OCI-LY3 (cell line): ENCODE results near the gene FGD5.

Source experiments
- H2AFZ ChIP-seq: fragments of 200-600, 300-600 bp; shearing (Covaris generic); 2 replicates; pipeline ENCODE4 v1.6.0; 2014; ENCODE audit warnings: antibody characterized with exemption, low read depth, low read length
- H3K27ac ChIP-seq: fragments of 200-600, 300-600 bp; sonication (generic); 2 replicates; pipeline ENCODE4 v1.5.1; 2014; ENCODE audit warnings: mild to moderate bottlenecking, low read length, moderate library complexity, mixed read lengths
- H3K27me3 ChIP-seq: fragments of 200-600, 300-600 bp; sonication (generic); 2 replicates; pipeline ENCODE4 v1.6.1; 2014; ENCODE audit warnings: low read depth, low read length, mixed read lengths
- H3K36me3 ChIP-seq: fragments of 200-600, 300-600 bp; sonication (generic); replicated peaks from 2 replicates; pipeline ENCODE3; 2014; ENCODE audit warnings: low read depth, low read length, mixed read lengths
- H3K4me1 ChIP-seq: fragments of 300-600, 200-600 bp; sonication (generic); 2 replicates; pipeline ENCODE4 v1.6.1; 2014; ENCODE audit warnings: low read length, mixed read lengths
- H3K4me2 ChIP-seq: fragments of 200-600, 300-600 bp; sonication (generic); 2 replicates; pipeline ENCODE4 v1.6.1; 2014; ENCODE audit warnings: low read length, mixed read lengths
- H3K4me3 ChIP-seq: fragments of 300-600, 200-600 bp; sonication (generic); 2 replicates; pipeline ENCODE4 v1.5.1; 2014; ENCODE audit warnings: antibody characterized with exemption, mild to moderate bottlenecking, low read length, moderate library complexity
- H3K79me2 ChIP-seq: fragments of 300-600, 200-600 bp; shearing (Covaris generic); 2 replicates; pipeline ENCODE4 v1.6.1; 2014; ENCODE audit warnings: mild to moderate bottlenecking, low read length, mixed read lengths
- H3K9ac ChIP-seq: fragments of 300-600, 200-600 bp; shearing (Covaris generic); 2 replicates; pipeline ENCODE4 v1.6.0; 2014; ENCODE audit warnings: mild to moderate bottlenecking, low read length, moderate library complexity
- H3K9me3 ChIP-seq: fragments of 200-600, 300-600 bp; shearing (Covaris generic); 2 replicates; pipeline ENCODE4 v1.6.1; 2014; ENCODE audit warnings: low read length, mixed read lengths; ENCODE audit not compliant: insufficient read depth
- H4K20me1 ChIP-seq: fragments of 200-600, 300-600 bp; sonication (generic); 2 replicates; pipeline ENCODE4 v1.6.1; 2016; ENCODE audit warnings: low read length, mixed read lengths; ENCODE audit not compliant: insufficient read depth
- EZH2phosphoT487 ChIP-seq: fragments of 200-600 bp; shearing (Covaris generic); IDR thresholded peaks from 2 replicates; pipeline ENCODE4 v1.6.1; 2018; ENCODE audit warnings: antibody characterized with exemption, mixed run types, low read depth
- TF ChIP-seq, protein P1 (sequence below): fragments of 200-600, 300-600 bp; sonication (generic); IDR thresholded peaks from 2 replicates; pipeline ENCODE4 v1.5.1; 2014; ENCODE audit warnings: antibody characterized with exemption, low read length, low read depth

Gene FGD5

DNA sequence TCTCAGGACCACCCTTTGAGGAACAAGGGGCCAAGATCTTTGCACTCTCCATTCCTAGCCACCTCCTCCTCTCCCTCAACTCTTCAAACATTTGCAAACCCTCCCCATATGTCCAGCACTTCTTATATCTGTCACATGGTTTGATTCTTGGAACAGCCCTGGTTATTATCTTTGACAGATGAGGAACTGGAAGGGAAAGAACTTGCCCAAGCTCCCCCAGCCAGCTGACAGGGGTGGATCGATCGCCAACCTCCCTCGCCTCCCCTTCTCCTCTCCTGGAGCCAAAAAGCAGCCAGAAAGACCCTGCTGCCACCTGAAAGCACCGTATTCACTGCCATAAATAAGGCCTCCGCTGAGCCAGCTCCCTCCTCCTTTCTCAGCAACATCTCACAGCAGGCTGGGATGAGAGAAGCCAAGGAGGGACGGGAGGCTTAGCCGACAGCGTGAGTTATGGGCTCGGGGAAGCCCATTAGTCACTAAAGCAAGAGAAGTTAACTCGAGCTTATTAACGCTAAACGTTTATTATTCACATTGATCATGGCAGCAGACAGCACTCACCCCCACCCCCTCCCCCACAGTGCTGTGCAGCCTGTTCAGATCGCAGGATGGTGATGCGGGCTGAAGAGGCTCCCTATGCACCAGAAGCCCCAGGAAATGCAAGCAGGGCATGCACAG, 22.2 kb upstream of the FGD5 start:
- no peaks in the 10 kb centered on the region for H4K20me1 ChIP-seq
- no peak overlapping the region for H3K4me2 ChIP-seq
- H3K36me3 ChIP-seq = no peaks in the 10 kb centered on the region

DNA sequence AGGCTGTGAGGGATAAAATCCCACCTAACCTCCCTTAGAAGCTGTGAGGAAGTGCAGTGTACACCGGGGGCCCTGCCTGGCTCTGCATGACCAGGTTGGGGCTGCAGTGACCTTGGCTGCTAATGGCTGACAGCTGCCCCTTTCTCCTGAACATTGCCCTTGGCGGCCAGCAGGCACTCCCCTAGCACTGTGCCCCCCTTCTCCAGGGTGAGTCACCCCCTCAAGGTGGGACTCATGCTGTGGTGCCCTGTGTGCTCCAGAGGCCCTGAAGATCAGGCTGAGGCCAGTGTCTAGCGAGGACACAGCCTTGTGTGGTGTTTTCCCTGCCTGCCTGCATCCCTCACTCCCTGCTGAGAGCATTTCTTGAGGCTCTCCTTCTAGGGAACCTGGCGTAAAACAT, 21.0 kb upstream of the FGD5 start:
- H3K27ac ChIP-seq = no peak overlapping the region
- H3K79me2 ChIP-seq = no peaks in the 10 kb centered on the region
- H3K4me3 ChIP-seq = no peak overlapping the region
- H3K9ac ChIP-seq = no peak overlapping the region
- no peak overlapping the region for H3K4me2 ChIP-seq
- H4K20me1 ChIP-seq = no peaks in the 10 kb centered on the region
- no peak for TF ChIP-seq EZH2phosphoT487
- TF ChIP-seq, protein P1, sequence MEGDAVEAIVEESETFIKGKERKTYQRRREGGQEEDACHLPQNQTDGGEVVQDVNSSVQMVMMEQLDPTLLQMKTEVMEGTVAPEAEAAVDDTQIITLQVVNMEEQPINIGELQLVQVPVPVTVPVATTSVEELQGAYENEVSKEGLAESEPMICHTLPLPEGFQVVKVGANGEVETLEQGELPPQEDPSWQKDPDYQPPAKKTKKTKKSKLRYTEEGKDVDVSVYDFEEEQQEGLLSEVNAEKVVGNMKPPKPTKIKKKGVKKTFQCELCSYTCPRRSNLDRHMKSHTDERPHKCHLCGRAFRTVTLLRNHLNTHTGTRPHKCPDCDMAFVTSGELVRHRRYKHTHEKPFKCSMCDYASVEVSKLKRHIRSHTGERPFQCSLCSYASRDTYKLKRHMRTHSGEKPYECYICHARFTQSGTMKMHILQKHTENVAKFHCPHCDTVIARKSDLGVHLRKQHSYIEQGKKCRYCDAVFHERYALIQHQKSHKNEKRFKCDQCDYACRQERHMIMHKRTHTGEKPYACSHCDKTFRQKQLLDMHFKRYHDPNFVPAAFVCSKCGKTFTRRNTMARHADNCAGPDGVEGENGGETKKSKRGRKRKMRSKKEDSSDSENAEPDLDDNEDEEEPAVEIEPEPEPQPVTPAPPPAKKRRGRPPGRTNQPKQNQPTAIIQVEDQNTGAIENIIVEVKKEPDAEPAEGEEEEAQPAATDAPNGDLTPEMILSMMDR = no peak
- H3K4me1 ChIP-seq = peaks cover 5% of the 10 kb centered on the region
- H3K9me3 ChIP-seq = no peaks in the 10 kb centered on the region
- peaks cover 69% of the 10 kb centered on the region for H3K27me3 ChIP-seq
- H3K36me3 ChIP-seq = no peaks in the 10 kb centered on the region
- H2AFZ ChIP-seq = no peak overlapping the region

More for the DNA sequence above, 22.2 kb upstream of the FGD5 start:
- H2AFZ ChIP-seq = no peak overlapping the region
- H3K9ac ChIP-seq = no peak overlapping the region
- H3K9me3 ChIP-seq = no peaks in the 10 kb centered on the region
- no peak overlapping the region for H3K4me3 ChIP-seq
- H3K27ac ChIP-seq = no peak overlapping the region
- peaks cover 2% of the 10 kb centered on the region for H3K4me1 ChIP-seq
- no peak for TF ChIP-seq EZH2phosphoT487
- TF ChIP-seq, protein P1 = no peak
- H3K79me2 ChIP-seq = no peaks in the 10 kb centered on the region
- peaks cover 76% of the 10 kb centered on the region for H3K27me3 ChIP-seq

DNA sequence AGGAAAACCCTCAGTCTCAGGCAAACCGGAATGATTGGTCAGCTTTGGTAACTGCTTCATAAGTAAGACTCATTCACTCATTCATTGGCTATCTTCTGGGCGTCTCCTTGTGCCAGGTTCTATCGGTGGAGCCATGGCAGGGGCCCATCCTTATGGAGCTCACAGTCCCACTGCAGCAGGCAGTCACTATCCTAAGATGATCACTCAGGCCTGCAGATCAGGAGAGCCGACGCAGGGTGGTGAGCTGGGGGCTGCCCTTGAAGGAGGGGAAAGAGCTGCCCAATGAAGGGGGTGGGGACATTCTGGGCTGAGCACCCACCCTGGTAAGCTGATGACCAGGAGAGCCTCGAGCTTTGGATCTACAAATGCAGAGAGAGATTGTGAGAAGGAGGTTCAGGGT, 20.5 kb upstream of the FGD5 start:
- TF ChIP-seq EZH2phosphoT487 = no peak
- TF ChIP-seq, protein P1 = no peak
- no peaks in the 10 kb centered on the region for H4K20me1 ChIP-seq
- peaks cover 68% of the 10 kb centered on the region for H3K27me3 ChIP-seq
- H3K4me3 ChIP-seq = no peak overlapping the region
- H3K36me3 ChIP-seq = no peaks in the 10 kb centered on the region
- no peak overlapping the region for H3K4me2 ChIP-seq
- H2AFZ ChIP-seq = no peak overlapping the region
- H3K9me3 ChIP-seq = no peaks in the 10 kb centered on the region
- peaks cover 5% of the 10 kb centered on the region for H3K4me1 ChIP-seq
- no peaks in the 10 kb centered on the region for H3K79me2 ChIP-seq
- H3K9ac ChIP-seq = no peak overlapping the region
- no peak overlapping the region for H3K27ac ChIP-seq

DNA sequence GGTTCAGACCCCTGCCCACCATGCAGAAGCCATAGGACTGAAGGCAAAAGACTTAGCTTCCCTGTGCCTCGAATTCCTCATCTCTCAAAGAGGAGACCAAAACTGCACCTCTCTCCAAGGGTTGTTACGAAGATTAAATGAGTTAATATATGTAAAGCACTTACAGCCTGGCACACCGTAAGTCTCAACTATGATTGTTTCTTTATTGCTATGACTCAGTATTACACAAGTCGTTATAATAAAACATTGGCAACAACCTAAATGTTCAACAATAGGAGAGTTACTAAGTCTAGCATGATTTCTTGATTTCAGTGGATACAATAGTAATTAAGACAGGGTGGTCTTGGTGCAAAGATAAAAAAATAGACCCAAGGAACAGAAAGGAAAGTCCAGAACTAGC, 19.6 kb upstream of the FGD5 start:
- no peak overlapping the region for H3K4me3 ChIP-seq
- H3K4me1 ChIP-seq = peaks cover 5% of the 10 kb centered on the region
- no peak overlapping the region for H2AFZ ChIP-seq
- H3K9me3 ChIP-seq = no peaks in the 10 kb centered on the region
- H3K27me3 ChIP-seq = peaks cover 68% of the 10 kb centered on the region
- no peaks in the 10 kb centered on the region for H4K20me1 ChIP-seq
- H3K79me2 ChIP-seq = no peaks in the 10 kb centered on the region
- no peak overlapping the region for H3K9ac ChIP-seq
- no peak overlapping the region for H3K4me2 ChIP-seq
- TF ChIP-seq EZH2phosphoT487 = no peak
- TF ChIP-seq, protein P1 = no peak
- no peaks in the 10 kb centered on the region for H3K36me3 ChIP-seq
- H3K27ac ChIP-seq = no peak overlapping the region
